GM18951 (cell line): ENCODE measurements around the gene E4F1.
A peak's percentile ranks its signal among the peaks of the same experiment; 100 is the strongest.

Experiments used
- POLR2A ChIP-seq: IDR thresholded peaks from 4 replicates; pipeline ENCODE4 v1.6.1; 2011; ENCODE audit warnings: mild to moderate bottlenecking; ENCODE audit not compliant: insufficient read length, insufficient read depth; ENCODE audit errors: extremely low read depth
- in situ Hi-C: fragments of 300-500 bp; cut with MboI; formaldehyde crosslinking; loops from one replicate; pipeline ENCODE4 v1.12.0; 2022; ENCODE audit warnings: low sequenced_read_pairs, mixed read lengths, inconsistent platforms; ENCODE audit not compliant: unreplicated experiment

The E4F1 gene

GRCh38 chr16:2223221-2223941 is at the start of gene E4F1:
Gene E4F1 (plus strand): TSS chr16:2223591. CDS start chr16:2223614, 23 bp downstream.
- in situ Hi-C loops, result no loop called here

GRCh38 chr16:2173916-2174315 is 49.5 kb upstream of the E4F1 start:
- TF ChIP-seq POLR2A, result no peak
- in situ Hi-C loops, result no loop called here

More at GRCh38 chr16:2223221-2223941, at the start of gene E4F1:
- TF ChIP-seq POLR2A, result peak; percentile 98

DNA sequence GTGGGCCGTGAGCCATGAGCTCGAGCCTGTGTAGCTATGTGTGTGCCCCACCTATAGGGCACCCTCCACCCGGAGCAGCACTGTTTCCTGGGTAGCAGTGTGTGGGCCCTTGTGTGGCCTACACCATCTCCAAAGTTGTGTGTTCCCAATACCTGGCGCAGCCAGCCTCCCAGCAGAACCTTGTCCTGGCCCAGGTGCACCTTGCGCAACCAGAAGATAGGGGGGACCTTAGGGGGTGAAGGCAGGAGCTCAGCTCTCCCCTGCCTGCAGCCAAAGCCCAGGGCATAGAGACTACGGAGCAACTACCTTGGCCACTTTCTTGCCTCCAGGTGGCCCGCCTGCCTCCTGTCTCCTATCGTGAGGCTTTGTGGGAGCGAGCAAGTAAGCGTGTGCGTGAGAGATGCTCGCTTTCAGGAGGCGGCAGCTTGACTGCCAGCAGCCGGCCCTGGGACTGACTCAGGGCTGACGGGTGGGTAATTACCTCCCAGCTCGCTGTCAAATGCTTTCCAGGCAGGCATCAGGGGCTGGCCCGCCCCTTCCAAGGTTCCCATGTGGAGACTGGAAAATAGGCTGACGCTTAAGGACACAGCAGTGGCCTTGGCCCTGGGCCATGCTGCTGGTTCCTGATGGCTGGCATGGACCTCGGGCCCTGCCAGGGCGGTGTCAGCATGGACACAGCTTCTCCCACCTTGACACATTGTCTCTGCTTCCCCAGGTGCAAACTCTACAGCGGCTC is 48.8 kb upstream of the E4F1 start:
- in situ Hi-C loops, result no loop called here
- TF ChIP-seq POLR2A, result no peak

- in situ Hi-C loops, result no loop called here
- no peak for TF ChIP-seq POLR2A
Observed at GRCh38 chr16:2175454-2175853, 47.9 kb upstream of the E4F1 start.

DNA sequence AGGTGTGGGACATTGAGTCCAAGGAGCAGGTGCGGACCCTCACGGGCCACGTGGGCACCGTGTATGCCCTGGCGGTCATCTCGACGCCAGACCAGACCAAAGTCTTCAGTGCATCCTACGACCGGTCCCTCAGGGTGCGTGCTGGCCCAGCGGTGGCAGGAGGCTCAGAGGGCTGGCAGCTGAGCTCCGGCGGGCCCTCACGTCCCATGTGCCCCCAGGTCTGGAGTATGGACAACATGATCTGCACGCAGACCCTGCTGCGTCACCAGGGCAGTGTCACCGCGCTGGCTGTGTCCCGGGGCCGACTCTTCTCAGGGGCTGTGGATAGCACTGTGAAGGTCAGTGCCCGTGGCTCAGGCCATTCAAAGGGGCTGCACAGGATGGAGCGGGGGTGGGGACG is 47.3 kb upstream of the E4F1 start:
- TF ChIP-seq POLR2A, result no peak
- in situ Hi-C loops, result no loop called here

GRCh38 chr16:2177101-2177500 is 46.3 kb upstream of the E4F1 start:
- in situ Hi-C loops, result no loop called here
- TF ChIP-seq POLR2A, result no peak

DNA sequence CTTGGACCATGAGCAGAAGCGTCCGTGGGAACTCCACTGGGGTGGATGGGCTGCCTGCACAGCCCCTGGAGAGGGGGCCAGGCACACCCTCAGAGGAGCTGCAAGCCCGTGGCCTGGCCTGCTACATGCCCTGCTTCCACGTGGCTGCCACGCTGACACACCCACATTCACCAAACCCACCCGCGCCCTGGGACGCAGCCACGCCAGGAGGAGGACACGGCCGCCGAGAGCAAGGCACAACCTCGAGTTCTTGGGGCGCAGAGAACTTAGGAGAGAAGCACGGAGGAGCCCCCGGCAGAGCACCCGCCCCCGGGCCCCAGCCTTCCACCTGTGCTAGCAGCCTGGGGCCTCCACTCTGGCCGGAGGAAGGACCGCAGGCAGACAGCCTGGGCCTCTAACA is 45.8 kb upstream of the E4F1 start:
- no peak for TF ChIP-seq POLR2A
- in situ Hi-C loops, result no loop called here

- in situ Hi-C loops, result no loop called here
- no peak for TF ChIP-seq POLR2A
Observed at GRCh38 chr16:2178321-2179106, 44.9 kb upstream of the E4F1 start.

GRCh38 chr16:2179107-2179501 is 44.3 kb upstream of the E4F1 start:
- in situ Hi-C loops, result no loop called here

GRCh38 chr16:2179576-2179975 is 43.8 kb upstream of the E4F1 start:
- in situ Hi-C loops, result no loop called here
- TF ChIP-seq POLR2A, result no peak

More at GRCh38 chr16:2179107-2179501, 44.3 kb upstream of the E4F1 start:
- TF ChIP-seq POLR2A, result no peak

DNA sequence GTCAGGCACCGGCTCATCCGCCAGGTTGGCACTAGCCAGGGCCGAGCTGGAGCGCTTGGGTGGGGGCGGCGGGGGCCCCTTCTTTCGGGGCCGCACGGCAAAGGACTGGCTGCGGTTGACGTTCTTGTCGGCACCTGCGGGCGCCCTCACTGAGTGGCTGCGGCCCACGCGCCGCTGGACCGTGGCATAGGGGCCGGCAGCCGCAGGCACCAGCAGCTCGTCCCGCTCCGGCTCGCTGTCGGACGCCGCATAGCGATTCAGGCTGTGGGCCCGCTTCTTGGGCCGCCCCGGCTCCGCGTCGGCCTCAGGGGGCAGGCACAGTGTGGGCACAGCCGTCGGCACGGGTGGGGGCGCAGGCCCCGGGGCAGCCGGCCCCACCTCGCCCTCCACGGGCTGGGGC is 42.9 kb upstream of the E4F1 start:
- in situ Hi-C loops, result no loop called here
- no peak for TF ChIP-seq POLR2A

DNA sequence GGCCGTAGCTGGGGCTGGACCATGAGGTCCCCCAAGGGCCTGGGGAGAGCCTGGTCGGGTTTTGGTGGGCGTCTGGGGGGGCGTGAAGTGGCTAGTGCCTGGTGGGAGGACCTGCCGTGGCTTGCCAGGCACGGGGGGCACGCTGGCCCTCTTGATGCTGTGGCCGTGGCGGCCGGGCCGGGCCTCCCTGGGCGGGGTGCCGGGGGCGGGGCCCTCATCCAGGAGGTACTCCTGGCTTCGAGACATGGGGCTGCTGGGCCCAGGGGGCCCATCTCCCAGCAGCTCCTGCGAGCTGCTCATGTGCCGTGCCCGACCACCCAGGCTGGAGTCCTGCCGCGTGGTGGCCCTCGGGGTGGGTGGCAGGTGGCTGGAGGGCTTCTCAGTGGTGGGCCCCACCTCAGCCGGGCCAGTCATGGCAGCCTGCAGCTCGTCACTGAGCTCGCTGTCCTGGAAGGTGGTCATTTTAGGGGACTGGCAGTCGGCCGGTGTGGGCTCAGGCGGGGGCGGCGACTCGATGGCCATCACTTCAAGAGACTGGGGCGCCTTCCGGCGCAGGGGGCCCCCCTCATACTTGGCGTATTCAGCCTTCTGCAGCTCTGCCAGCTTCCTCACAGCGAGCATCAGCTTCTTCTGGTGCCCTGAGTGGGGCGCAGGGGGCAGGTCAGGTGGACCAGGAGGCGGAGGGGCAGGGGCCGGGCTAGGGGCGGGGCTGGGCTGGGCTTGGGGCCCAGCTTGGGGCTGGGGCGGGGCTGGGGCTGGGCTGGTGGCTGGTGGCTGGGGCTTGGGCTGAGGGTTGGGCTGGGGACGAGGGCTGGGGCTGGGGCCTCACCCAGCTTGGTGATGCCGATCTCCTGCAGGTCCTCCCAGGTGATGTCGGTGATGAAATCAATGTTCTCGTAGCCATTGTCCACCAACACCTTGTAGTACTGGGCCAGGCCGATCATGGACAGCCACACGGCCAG is 42.1 kb upstream of the E4F1 start:
- no peak for TF ChIP-seq POLR2A
- in situ Hi-C loops, result no loop called here
